Measurements from ENCODE around the gene PACRG.
"Not testable (repeated sequence)": the region's sequence is repeated elsewhere in the genome, so short reads cannot be mapped to it uniquely, and the experiment has no call there.

DNA sequence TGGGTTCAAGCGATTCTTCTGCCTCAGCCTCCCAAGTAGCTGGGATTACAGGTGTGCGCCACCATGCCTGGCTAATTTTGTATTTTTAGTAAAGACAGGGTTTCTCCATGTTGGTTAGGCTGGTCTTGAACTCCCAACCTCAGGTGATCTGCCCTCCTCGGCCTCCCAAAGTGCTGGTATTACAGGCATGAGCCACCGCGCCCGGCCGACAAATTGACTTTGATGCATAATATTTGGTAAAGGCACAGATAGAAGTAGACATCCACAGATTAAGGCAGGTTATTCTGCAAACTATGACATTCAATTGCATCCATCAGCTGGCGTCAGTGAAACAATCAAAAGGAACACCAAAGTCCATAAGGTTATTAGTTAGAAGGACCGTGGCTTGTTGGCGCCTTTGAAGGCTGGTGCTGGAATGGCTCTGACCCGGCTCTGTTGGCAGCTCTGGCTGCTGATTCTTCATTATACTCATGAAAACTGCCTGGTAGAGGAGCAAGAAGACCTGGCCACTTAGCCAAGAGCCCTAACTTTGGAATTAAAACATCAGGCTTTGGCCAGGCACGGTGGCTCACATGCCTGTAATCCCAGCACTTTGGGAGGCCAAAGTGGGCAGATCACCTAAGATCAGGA, 589.2 kb downstream of the PACRG start:
- TF ChIP-seq, protein P1, sequence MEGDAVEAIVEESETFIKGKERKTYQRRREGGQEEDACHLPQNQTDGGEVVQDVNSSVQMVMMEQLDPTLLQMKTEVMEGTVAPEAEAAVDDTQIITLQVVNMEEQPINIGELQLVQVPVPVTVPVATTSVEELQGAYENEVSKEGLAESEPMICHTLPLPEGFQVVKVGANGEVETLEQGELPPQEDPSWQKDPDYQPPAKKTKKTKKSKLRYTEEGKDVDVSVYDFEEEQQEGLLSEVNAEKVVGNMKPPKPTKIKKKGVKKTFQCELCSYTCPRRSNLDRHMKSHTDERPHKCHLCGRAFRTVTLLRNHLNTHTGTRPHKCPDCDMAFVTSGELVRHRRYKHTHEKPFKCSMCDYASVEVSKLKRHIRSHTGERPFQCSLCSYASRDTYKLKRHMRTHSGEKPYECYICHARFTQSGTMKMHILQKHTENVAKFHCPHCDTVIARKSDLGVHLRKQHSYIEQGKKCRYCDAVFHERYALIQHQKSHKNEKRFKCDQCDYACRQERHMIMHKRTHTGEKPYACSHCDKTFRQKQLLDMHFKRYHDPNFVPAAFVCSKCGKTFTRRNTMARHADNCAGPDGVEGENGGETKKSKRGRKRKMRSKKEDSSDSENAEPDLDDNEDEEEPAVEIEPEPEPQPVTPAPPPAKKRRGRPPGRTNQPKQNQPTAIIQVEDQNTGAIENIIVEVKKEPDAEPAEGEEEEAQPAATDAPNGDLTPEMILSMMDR (IDR thresholded peaks at IDR 0.05 in 4 of 5, conservative IDR thresholded peaks at IDR 0.05 in 1 of 5): not testable (repeated sequence)
- not testable (repeated sequence) for TF ChIP-seq POLR2A (IDR thresholded peaks at IDR 0.05)

All from gastrocnemius medialis (tissue), 4 donors.